Endodermal cell (in vitro differentiated cells): Measurements from ENCODE around the gene CRYGS. TPM values are rescaled to one million over a fixed set of nuclear protein-coding genes. Genes with fewer than 3 reads are reported as not detected.

Experiments used
- DNase-seq: peaks from one replicate; pipeline ENCODE4 v3.0.0-alpha.2; 2017
- H3K27ac ChIP-seq: 2 replicates; pipeline ENCODE4 v1.5.1; 2013; ENCODE audit warnings: mild to moderate bottlenecking, low read depth, low read length, moderate library complexity
- H3K27me3 ChIP-seq: 2 replicates; pipeline ENCODE4 v1.6.1; 2013; ENCODE audit warnings: mild to moderate bottlenecking, low read length, moderate library complexity; ENCODE audit not compliant: insufficient read depth, control insufficient read depth, poor library complexity, severe bottlenecking
- H3K36me3 ChIP-seq: 2 replicates; pipeline ENCODE4 v1.7.0; 2013; ENCODE audit warnings: mild to moderate bottlenecking, low read length, moderate library complexity; ENCODE audit not compliant: control insufficient read depth, insufficient read depth
- H3K4me1 ChIP-seq: one replicate; pipeline ENCODE4 v1.7.0; 2013; ENCODE audit warnings: low read length; ENCODE audit not compliant: control insufficient read depth, insufficient read depth
- H3K4me3 ChIP-seq: 2 replicates; pipeline ENCODE4 v1.5.1; 2013; ENCODE audit warnings: mild to moderate bottlenecking, low read length, moderate library complexity
- H3K9ac ChIP-seq: 2 replicates; pipeline ENCODE4 v1.6.1; 2013; ENCODE audit warnings: mild to moderate bottlenecking, low read length, moderate library complexity; ENCODE audit not compliant: poor library complexity, severe bottlenecking; ENCODE audit errors: extremely low read depth
- H3K9me3 ChIP-seq: 2 replicates; pipeline ENCODE4 v1.6.1; 2013; ENCODE audit warnings: mild to moderate bottlenecking, low read length, moderate library complexity; ENCODE audit not compliant: control insufficient read depth
- H3K27ac Mint-ChIP-seq: 2 replicates; pipeline ENCODE4 v1.8.0; 2020; ENCODE audit warnings: mixed read lengths
- H3K27me3 Mint-ChIP-seq: 2 replicates; pipeline ENCODE4 v1.8.0; 2021; ENCODE audit warnings: mild to moderate bottlenecking, mixed read lengths; ENCODE audit not compliant: insufficient read depth
- H3K36me3 Mint-ChIP-seq: 2 replicates; pipeline ENCODE4 v1.8.0; 2020; ENCODE audit warnings: low read depth, mixed read lengths
- H3K4me1 Mint-ChIP-seq: 2 replicates; pipeline ENCODE4 v1.8.0; 2020; ENCODE audit warnings: mixed read lengths
- H3K4me3 Mint-ChIP-seq: 2 replicates; pipeline ENCODE4 v1.8.0; 2020; ENCODE audit warnings: mild to moderate bottlenecking, moderate library complexity, mixed read lengths
- H3K9me3 Mint-ChIP-seq: 2 replicates; pipeline ENCODE4 v1.8.0; 2020; ENCODE audit warnings: mild to moderate bottlenecking, mixed read lengths
- CTCF ChIP-seq: fragments of 200-600 bp; sonication (generic); conservative IDR thresholded peaks from 2 replicates; pipeline ENCODE4 v1.5.0; 2021; ENCODE audit warnings: antibody characterized with exemption, mild to moderate bottlenecking
- WGBS, 2 experiments: methylation state at CpG; one replicate each; pipeline versions ENCODE4 v1.1.5 to v1.1.7; 2013; ENCODE audit warnings: missing lambda C conversion rate in 2 of 2, mixed read lengths in 1 of 2; ENCODE audit not compliant: insufficient coverage in 1 of 2, insufficient read length in 1 of 2; 5-methylcytosine and 5-hydroxymethylcytosine counted together
- long read RNA-seq, 4 experiments: library from polyadenylated mRNA in 2 of 4; library from RNA in 1 of 4; library from capped mRNA in 1 of 4; stranded (forward) in 3 of 4; unstranded in 1 of 4; transcript quantifications; one replicate each; pipeline ENCODE4 v2.0.0, GENCODE V29; 2020 to 2021; ENCODE audit warnings: inconsistent platforms in 1 of 4
- polyA plus RNA-seq, 2 experiments: library from polyadenylated mRNA; stranded (reverse); fragments of 50-300 nt; gene quantifications; one replicate each; pipeline ENCODE4 v1.2.3, GENCODE V29; 2013
- total RNA-seq, 2 donors: library from RNA; stranded (reverse); fragmentation: NEBNext Ultra II Directional in 1 of 2; extraction: Animal tissue kit (Norgen Biotek cat#: 25700) in 1 of 2; gene quantifications; 2 replicates in 1 of 2; 3 replicates in 1 of 2; pipeline ENCODE4 v1.2.1, GENCODE V29; 2021

The CRYGS gene
- 1 to 10 TPM; 2.0 to 2.4 TPM for total RNA-seq
- polyA plus RNA-seq (2013, experiment 1 of 2): 2.9 TPM
- 2.7 TPM for polyA plus RNA-seq (2013, experiment 2 of 2)
- long read RNA-seq, experiment 1, partial matches to known transcripts: 0 of 1 reads
- long read RNA-seq, experiment 1, other reads (novel, unspliced or antisense): 0 of 1 reads
- long read RNA-seq, experiment 2: 0 reads
- long read RNA-seq, experiment 3: 0 reads
- long read RNA-seq, experiment 4: 0 reads

GRCh38 chr3:186544281-186544680, at the start of gene CRYGS:
Gene CRYGS, minus strand, starts transcription at chr3:186544380. Its CDS starts 54 bp downstream, at chr3:186544326.
- H3K9ac ChIP-seq: no peak within 1 kb of the TSS
- WGBS, 2 experiments: 88 to 94% methylated on average over 1 to 2 of the region's 2 CpGs
- no peak within 1 kb of the TSS for H3K27ac ChIP-seq
- H3K27me3 ChIP-seq: no peaks in the 10 kb centered on the region
- no peak within 1 kb of the TSS for H3K27ac Mint-ChIP-seq
- H3K36me3 Mint-ChIP-seq: peaks cover 9% of the 10 kb centered on the region
- H3K27me3 Mint-ChIP-seq: no peaks in the 10 kb centered on the region
- H3K4me3 Mint-ChIP-seq: no peak within 1 kb of the TSS
- peaks cover 12% of the 10 kb centered on the region for H3K36me3 ChIP-seq
- no peak for TF ChIP-seq CTCF
- no peak for DNase-seq
- H3K4me1 Mint-ChIP-seq: no peaks in the 10 kb centered on the region
- H3K9me3 ChIP-seq: no peaks in the 10 kb centered on the region
- no peaks in the 10 kb centered on the region for H3K9me3 Mint-ChIP-seq
- H3K4me1 ChIP-seq: no peaks in the 10 kb centered on the region
- H3K4me3 ChIP-seq: no peak within 1 kb of the TSS

GRCh38 chr3:186593862-186594261, 49.7 kb upstream of the CRYGS start:
- Histone ChIP-seq H3K9ac (no peak overlapping the region), H3K4me3 (no peak overlapping the region), H3K9me3 (no peaks in the 10 kb centered on the region), H3K27me3 (no peaks in the 10 kb centered on the region), H3K27ac (no peak overlapping the region), H3K4me1 (no peaks in the 10 kb centered on the region), H3K36me3 (no peaks in the 10 kb centered on the region)
- DNase-seq: no peak
- Mint-ChIP-seq H3K4me1 (peaks cover 5% of the 10 kb centered on the region), H3K27ac (no peak overlapping the region), H3K27me3 (peaks cover 2% of the 10 kb centered on the region), H3K36me3 (no peaks in the 10 kb centered on the region), H3K4me3 (no peak overlapping the region), H3K9me3 (no peaks in the 10 kb centered on the region)
- WGBS, 2 experiments: 87 to 93% methylated on average over 1 to 3 of the region's 3 CpGs
- no peak for TF ChIP-seq CTCF

- H3K4me1 Mint-ChIP-seq: peaks cover 5% of the 10 kb centered on the region
- Histone ChIP-seq H3K4me1 (no peaks in the 10 kb centered on the region), H3K9ac (no peak overlapping the region), H3K4me3 (no peak overlapping the region), H3K27ac (no peak overlapping the region), H3K27me3 (no peaks in the 10 kb centered on the region), H3K36me3 (no peaks in the 10 kb centered on the region), H3K9me3 (no peaks in the 10 kb centered on the region)
- no peak overlapping the region for H3K27ac Mint-ChIP-seq
- no peaks in the 10 kb centered on the region for H3K27me3 Mint-ChIP-seq
- no peaks in the 10 kb centered on the region for H3K9me3 Mint-ChIP-seq
- TF ChIP-seq CTCF: no peak
- WGBS, 2 experiments: 84 to 94% methylated on average over 2 to 4 of the region's 4 CpGs
- no peak for DNase-seq
- no peaks in the 10 kb centered on the region for H3K36me3 Mint-ChIP-seq
- H3K4me3 Mint-ChIP-seq: no peak overlapping the region
Measured at GRCh38 chr3:186592682-186593081, 48.5 kb upstream of the CRYGS start.
